GM21786 (cell line): Measurements from ENCODE around the gene PPP2R5D.

ENCODE experiments used
- ATAC-seq: cut with Tn5 transposase; IDR thresholded peaks from one replicate; pipeline ENCODE4 v1.9.1; 2021; ENCODE audit not compliant: unreplicated experiment

PPP2R5D gene

GRCh38 chr6:42963179-42963854 is 21.1 kb upstream of the PPP2R5D start:
- ATAC-seq: no peak

GRCh38 chr6:42963855-42964605 is 20.3 kb upstream of the PPP2R5D start:
- no peak for ATAC-seq

- no peak for ATAC-seq
Observed at GRCh38 chr6:42966571-42966970, 17.8 kb upstream of the PPP2R5D start.

- no peak for ATAC-seq
Observed at GRCh38 chr6:42967228-42967627, 17.1 kb upstream of the PPP2R5D start.

- no peak for ATAC-seq
Observed at GRCh38 chr6:42968126-42968701, 16.2 kb upstream of the PPP2R5D start.

GRCh38 chr6:42968783-42969182 is 15.6 kb upstream of the PPP2R5D start:
- ATAC-seq: no peak

GRCh38 chr6:42969431-42969830 is 14.9 kb upstream of the PPP2R5D start:
- ATAC-seq: no peak

- no peak for ATAC-seq
Observed at GRCh38 chr6:42969934-42970333, 14.4 kb upstream of the PPP2R5D start.

- ATAC-seq: no peak
Observed at GRCh38 chr6:42970871-42971612, 13.3 kb upstream of the PPP2R5D start.

- no peak for ATAC-seq
Observed at GRCh38 chr6:42971746-42972327, 12.5 kb upstream of the PPP2R5D start.

- ATAC-seq: no peak
Observed at GRCh38 chr6:42973926-42974325, 10.4 kb upstream of the PPP2R5D start.

- ATAC-seq: no peak
Observed at GRCh38 chr6:42974919-42975505, 9.4 kb upstream of the PPP2R5D start.

- ATAC-seq: peak; percentile 6
Observed at GRCh38 chr6:42978487-42978838, 5.9 kb upstream of the PPP2R5D start.

- peak; percentile 94 for ATAC-seq
Observed at GRCh38 chr6:42978839-42979522, 5.4 kb upstream of the PPP2R5D start, which contains the start of gene PEX6. TSS of gene PEX6 (minus strand) at chr6:42979181. CDS start at chr6:42979150, 31 bp downstream.

- ATAC-seq: no peak
Observed at GRCh38 chr6:42979523-42980177, 4.7 kb upstream of the PPP2R5D start.

- no peak for ATAC-seq
Observed at GRCh38 chr6:42981836-42982235, 2.5 kb upstream of the PPP2R5D start.

GRCh38 chr6:42984924-42985475 is 630 bp downstream of the PPP2R5D start:
- no peak for ATAC-seq

- no peak for ATAC-seq
Observed at GRCh38 chr6:42987533-42988451, 3.4 kb downstream of the PPP2R5D start.
